Brain microvascular endothelial cell (primary cell): ENCODE data around the gene CNIH3.

Experiments used
- DNase-seq: peaks from one replicate; pipeline ENCODE4 v3.0.0-alpha.2; 2020
- H3K27ac ChIP-seq: fragments of 250-450 bp; sonication (Bioruptor Pico); 2 replicates; pipeline ENCODE4 v1.5.1; 2020; ENCODE audit warnings: mild to moderate bottlenecking, moderate library complexity
- H3K27me3 ChIP-seq: fragments of 250-450 bp; sonication (Bioruptor Pico); replicated peaks from 2 replicates; pipeline ENCODE4 v1.5.1; 2020; ENCODE audit warnings: mild to moderate bottlenecking
- H3K36me3 ChIP-seq: fragments of 250-450 bp; sonication (Bioruptor Pico); replicated peaks from 2 replicates; pipeline ENCODE4 v1.5.1; 2020; ENCODE audit warnings: mild to moderate bottlenecking
- H3K4me3 ChIP-seq: 2 replicates; pipeline ENCODE4 v1.5.1; 2011; ENCODE audit warnings: low read depth, mild to moderate bottlenecking, control low read depth, low read length, moderate library complexity
- CTCF ChIP-seq: IDR thresholded peaks from 2 replicates; pipeline ENCODE4 v1.5.1; 2011; ENCODE audit warnings: low read depth, mild to moderate bottlenecking, moderate library complexity, low read length, control low read depth, inconsistent platforms; ENCODE audit errors: missing control alignments
- in situ Hi-C: cut with HindIII; loops from 2 replicates; pipeline ENCODE4 v1.10.0; 2017; ENCODE audit warnings: low sequenced_read_pairs, low pct_ligation_motif_present

The CNIH3 gene

GRCh38 chr1:224742349-224742748, 126.2 kb downstream of the CNIH3 start:
- no peaks in the 10 kb centered on the region for H3K36me3 ChIP-seq
- no peaks in the 10 kb centered on the region for H3K27me3 ChIP-seq
- DNase-seq, result no peak
- no peak overlapping the region for H3K27ac ChIP-seq
- in situ Hi-C loops, result no loop called here
- no peak for TF ChIP-seq CTCF
- no peak overlapping the region for H3K4me3 ChIP-seq

GRCh38 chr1:224743608-224744164, 127.6 kb downstream of the CNIH3 start:
- no peak for DNase-seq
- no peak for TF ChIP-seq CTCF
- no peak overlapping the region for H3K27ac ChIP-seq
- no peaks in the 10 kb centered on the region for H3K36me3 ChIP-seq
- in situ Hi-C loops, result no loop called here
- H3K4me3 ChIP-seq, result no peak overlapping the region
- H3K27me3 ChIP-seq, result no peaks in the 10 kb centered on the region

GRCh38 chr1:224744521-224744920, 128.4 kb downstream of the CNIH3 start:
- no peaks in the 10 kb centered on the region for H3K27me3 ChIP-seq
- no peak for DNase-seq
- TF ChIP-seq CTCF, result no peak
- in situ Hi-C loops, result no loop called here
- no peak overlapping the region for H3K4me3 ChIP-seq
- no peak overlapping the region for H3K27ac ChIP-seq
- no peaks in the 10 kb centered on the region for H3K36me3 ChIP-seq

GRCh38 chr1:224745394-224745793, 129.3 kb downstream of the CNIH3 start:
- TF ChIP-seq CTCF, result no peak

GRCh38 chr1:224745924-224746323, 129.8 kb downstream of the CNIH3 start:
- no peak for DNase-seq
- H3K36me3 ChIP-seq, result no peaks in the 10 kb centered on the region
- H3K27ac ChIP-seq, result no peak overlapping the region
- TF ChIP-seq CTCF, result no peak
- no peaks in the 10 kb centered on the region for H3K27me3 ChIP-seq
- in situ Hi-C loops, result no loop called here
- H3K4me3 ChIP-seq, result no peak overlapping the region

More at GRCh38 chr1:224745394-224745793, 129.3 kb downstream of the CNIH3 start:
- Histone ChIP-seq H3K36me3 (no peaks in the 10 kb centered on the region), H3K27me3 (no peaks in the 10 kb centered on the region), H3K27ac (no peak overlapping the region), H3K4me3 (no peak overlapping the region)
- in situ Hi-C loops, result no loop called here
- DNase-seq, result no peak

- in situ Hi-C loops, result no loop called here
Measured at GRCh38 chr1:224747578-224747977, 131.5 kb downstream of the CNIH3 start.

More at GRCh38 chr1:224747578-224747977, 131.5 kb downstream of the CNIH3 start:
- Histone ChIP-seq H3K4me3 (no peak overlapping the region), H3K36me3 (no peaks in the 10 kb centered on the region), H3K27me3 (no peaks in the 10 kb centered on the region), H3K27ac (no peak overlapping the region)
- peak; percentile 20 for DNase-seq
- TF ChIP-seq CTCF, result no peak
